Measurements from ENCODE around the gene ADD2. TPM values are rescaled to one million over a fixed set of nuclear protein-coding genes. Genes with fewer than 3 reads are reported as not detected.

The ADD2 gene
- total RNA-seq, 4 donors from 2014 or later = 0.40 to 1.9 (median 1.1) TPM

DNA sequence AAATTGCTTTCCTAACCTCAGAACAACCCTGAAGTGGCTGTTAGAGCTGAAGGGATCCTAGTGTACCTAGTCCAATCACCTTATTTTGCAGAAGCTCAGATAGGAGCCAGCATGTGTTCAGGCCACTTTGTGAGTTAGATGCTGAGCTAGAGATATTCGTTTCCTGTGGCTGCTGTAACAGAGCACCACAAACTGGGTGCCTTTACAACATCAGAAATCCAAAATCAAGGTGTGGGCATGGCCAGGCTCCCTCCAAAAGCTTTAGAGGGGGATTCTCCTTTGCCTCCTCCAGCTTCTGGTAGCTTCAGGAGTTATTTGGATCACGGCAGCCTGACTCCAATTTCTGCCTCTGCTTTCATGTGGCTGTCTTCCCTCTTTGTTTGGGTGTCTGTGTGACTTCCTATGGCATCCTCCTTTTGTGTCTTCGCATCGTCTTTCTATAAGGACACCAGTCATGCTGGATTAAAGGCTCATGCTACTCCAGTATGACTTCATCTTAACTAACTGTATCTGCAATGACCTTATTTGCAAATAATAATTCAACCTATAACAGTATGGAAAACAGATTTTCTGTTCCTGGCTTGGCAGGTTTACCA lies 128.1 kb downstream of the ADD2 start:
- TF ChIP-seq POLR2A (IDR thresholded peaks at IDR 0.05) (no peak), POLR2AphosphoS5 (IDR thresholded peaks at IDR 0.05) (no peak), EP300 (IDR thresholded peaks at IDR 0.05; ENCODE audit: low read depth) (no peak)
- TF ChIP-seq, protein P1, sequence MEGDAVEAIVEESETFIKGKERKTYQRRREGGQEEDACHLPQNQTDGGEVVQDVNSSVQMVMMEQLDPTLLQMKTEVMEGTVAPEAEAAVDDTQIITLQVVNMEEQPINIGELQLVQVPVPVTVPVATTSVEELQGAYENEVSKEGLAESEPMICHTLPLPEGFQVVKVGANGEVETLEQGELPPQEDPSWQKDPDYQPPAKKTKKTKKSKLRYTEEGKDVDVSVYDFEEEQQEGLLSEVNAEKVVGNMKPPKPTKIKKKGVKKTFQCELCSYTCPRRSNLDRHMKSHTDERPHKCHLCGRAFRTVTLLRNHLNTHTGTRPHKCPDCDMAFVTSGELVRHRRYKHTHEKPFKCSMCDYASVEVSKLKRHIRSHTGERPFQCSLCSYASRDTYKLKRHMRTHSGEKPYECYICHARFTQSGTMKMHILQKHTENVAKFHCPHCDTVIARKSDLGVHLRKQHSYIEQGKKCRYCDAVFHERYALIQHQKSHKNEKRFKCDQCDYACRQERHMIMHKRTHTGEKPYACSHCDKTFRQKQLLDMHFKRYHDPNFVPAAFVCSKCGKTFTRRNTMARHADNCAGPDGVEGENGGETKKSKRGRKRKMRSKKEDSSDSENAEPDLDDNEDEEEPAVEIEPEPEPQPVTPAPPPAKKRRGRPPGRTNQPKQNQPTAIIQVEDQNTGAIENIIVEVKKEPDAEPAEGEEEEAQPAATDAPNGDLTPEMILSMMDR (IDR thresholded peaks at IDR 0.05) = no peak

DNA sequence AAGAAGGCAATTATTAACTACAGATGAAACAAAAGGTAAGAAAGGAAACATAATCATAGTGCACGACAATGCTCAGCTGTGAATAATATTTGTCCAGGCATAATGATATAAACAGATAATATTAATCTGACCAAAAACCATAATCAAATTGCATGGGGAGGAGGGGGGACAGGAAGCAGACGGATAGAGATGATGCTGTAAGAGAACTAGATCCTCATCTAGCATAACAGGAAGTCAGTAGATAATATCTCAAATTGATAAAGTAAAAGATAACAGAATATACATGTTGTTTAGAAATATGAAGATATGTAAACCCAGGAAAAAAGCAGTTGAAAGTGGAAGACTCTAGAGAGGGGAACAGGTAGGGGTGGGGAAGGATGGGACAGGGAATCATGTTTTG lies 129.4 kb downstream of the ADD2 start:
- TF ChIP-seq, protein P1 (IDR thresholded peaks at IDR 0.05) = no peak
- TF ChIP-seq POLR2A (IDR thresholded peaks at IDR 0.05) = no peak
- TF ChIP-seq EP300 (IDR thresholded peaks at IDR 0.05; ENCODE audit: low read depth) = no peak
- TF ChIP-seq POLR2AphosphoS5 (IDR thresholded peaks at IDR 0.05) = no peak
- Histone ChIP-seq H3K36me3 (no peaks in the 10 kb centered on the region), H3K27ac (no peak overlapping the region), H3K27me3 (peaks cover 6% of the 10 kb centered on the region), H3K4me1 (no peaks in the 10 kb centered on the region), H3K4me3 (no peak overlapping the region), H3K9me3 (no peaks in the 10 kb centered on the region)
- intact Hi-C loops (cut with DNase I; ENCODE audit: low total_unique reads) = no loop called here
- no peak for DNase-seq
- 50 to 73% methylated on average over 2 of the region's 2 CpGs for WGBS, 2 donors (ENCODE audit: low coverage in 1 of 2)
- in situ Hi-C loops (cut with MboI; ENCODE audit: low pct_ligation_motif_present in 1 of 4, low pct_unique_long_range_greater_than_20kb in 1 of 4, low sequenced_read_pairs in 3 of 4) = loop anchor here in 1 of 4 donors (10.0 kb wide), 1 partner anchor 304 kb away; no protein-coding TSS in a partner anchor

More for the DNA sequence above, 128.1 kb downstream of the ADD2 start:
- no peak overlapping the region for H3K4me3 ChIP-seq
- H3K4me1 ChIP-seq = no peaks in the 10 kb centered on the region
- H3K36me3 ChIP-seq = no peaks in the 10 kb centered on the region
- no peaks in the 10 kb centered on the region for H3K9me3 ChIP-seq
- in situ Hi-C loops (cut with MboI; ENCODE audit: low pct_ligation_motif_present in 1 of 4, low pct_unique_long_range_greater_than_20kb in 1 of 4, low sequenced_read_pairs in 3 of 4) = loop anchor here in 1 of 4 donors (10.0 kb wide), 1 partner anchor 305 kb away; no protein-coding TSS in a partner anchor
- 56 to 87% methylated on average over 3 to 4 of the region's 4 CpGs for WGBS, 2 donors (ENCODE audit: low coverage in 1 of 2)
- intact Hi-C loops (cut with DNase I; ENCODE audit: low total_unique reads) = no loop called here
- no peak for DNase-seq
- no peak overlapping the region for H3K27ac ChIP-seq
- H3K27me3 ChIP-seq = peaks cover 6% of the 10 kb centered on the region

DNA sequence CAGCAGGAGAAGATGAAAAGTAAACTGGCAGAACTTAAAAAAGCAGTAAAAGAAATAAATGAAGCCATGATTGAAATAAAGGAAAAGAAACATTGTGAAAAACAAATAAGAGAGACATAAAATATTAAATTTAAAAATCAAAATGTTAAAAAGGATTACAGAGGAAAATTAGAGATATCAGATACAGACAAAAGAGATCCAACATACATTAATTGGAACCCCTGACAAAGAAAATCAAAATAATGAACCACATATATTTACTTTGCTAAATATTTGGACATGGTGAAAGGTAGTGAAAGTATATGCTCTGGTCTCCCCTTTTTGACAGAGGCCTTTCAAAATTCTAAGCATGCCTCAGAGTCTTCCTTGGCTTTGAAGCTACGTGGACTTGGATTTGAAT lies 134.5 kb downstream of the ADD2 start:
- H3K27me3 ChIP-seq = no peaks in the 10 kb centered on the region
- intact Hi-C loops (cut with DNase I; ENCODE audit: low total_unique reads) (no loop called here), in situ Hi-C loops (cut with MboI; ENCODE audit: low pct_ligation_motif_present in 1 of 4, low pct_unique_long_range_greater_than_20kb in 1 of 4, low sequenced_read_pairs in 3 of 4) (loop anchor here in 1 of 4 donors (10.0 kb wide), 1 partner anchor 299 kb away; no protein-coding TSS in a partner anchor)
- 84 to 100% methylated on average over 1 of the region's 1 CpG for WGBS, 2 donors (ENCODE audit: low coverage in 1 of 2)
- no peaks in the 10 kb centered on the region for H3K9me3 ChIP-seq
- no peak for TF ChIP-seq POLR2AphosphoS5 (IDR thresholded peaks at IDR 0.05)
- no peak for TF ChIP-seq EP300 (IDR thresholded peaks at IDR 0.05; ENCODE audit: low read depth)
- TF ChIP-seq, protein P1 (IDR thresholded peaks at IDR 0.05) = no peak
- TF ChIP-seq POLR2A (IDR thresholded peaks at IDR 0.05) = no peak
- no peaks in the 10 kb centered on the region for H3K36me3 ChIP-seq
- no peaks in the 10 kb centered on the region for H3K4me1 ChIP-seq
- no peak for DNase-seq
- no peak overlapping the region for H3K4me3 ChIP-seq
- H3K27ac ChIP-seq = no peak overlapping the region

DNA sequence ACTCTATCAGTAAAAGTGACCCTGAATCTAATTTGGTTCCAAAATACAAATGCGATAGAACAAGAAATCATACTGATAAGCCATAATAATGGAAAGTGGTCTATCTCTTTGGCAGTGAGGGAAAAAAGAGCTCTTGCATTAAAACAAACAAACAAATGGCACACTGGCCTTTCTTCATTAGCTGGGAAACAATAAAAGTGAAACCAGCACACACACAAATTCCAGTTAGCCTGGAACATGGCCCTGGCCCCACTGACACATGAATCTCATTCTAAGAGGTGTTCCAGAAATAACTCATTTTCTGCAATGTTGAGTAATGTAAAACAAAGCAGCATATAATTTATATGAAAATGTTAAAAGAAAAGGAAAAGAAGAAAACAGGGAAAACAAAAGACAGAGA lies 135.0 kb downstream of the ADD2 start:
- in situ Hi-C loops (cut with MboI; ENCODE audit: low pct_ligation_motif_present in 1 of 4, low pct_unique_long_range_greater_than_20kb in 1 of 4, low sequenced_read_pairs in 3 of 4) (loop anchor here in 1 of 4 donors (10.0 kb wide), 1 partner anchor 298 kb away; no protein-coding TSS in a partner anchor), intact Hi-C loops (cut with DNase I; ENCODE audit: low total_unique reads) (no loop called here)
- DNase-seq = no peak
- no peaks in the 10 kb centered on the region for H3K27me3 ChIP-seq
- H3K36me3 ChIP-seq = no peaks in the 10 kb centered on the region
- TF ChIP-seq POLR2A (IDR thresholded peaks at IDR 0.05) = no peak
- TF ChIP-seq POLR2AphosphoS5 (IDR thresholded peaks at IDR 0.05) = no peak
- TF ChIP-seq EP300 (IDR thresholded peaks at IDR 0.05; ENCODE audit: low read depth) = no peak
- 91 to 100% methylated on average over 1 of the region's 1 CpG for WGBS, 2 donors (ENCODE audit: low coverage in 1 of 2)
- no peaks in the 10 kb centered on the region for H3K9me3 ChIP-seq
- H3K4me1 ChIP-seq = no peaks in the 10 kb centered on the region
- no peak overlapping the region for H3K4me3 ChIP-seq
- H3K27ac ChIP-seq = no peak overlapping the region

Data from transverse colon (tissue), 4 donors.